Measurements from ENCODE around the gene DUS1L. TPM values are rescaled to one million over a fixed set of nuclear protein-coding genes. Genes with fewer than 3 reads are reported as not detected.

Gene DUS1L
- total RNA-seq, 1 donor from 2014 or later, result 35.7 TPM

GRCh38 chr17:82055023-82055964 is 10.3 kb downstream of the DUS1L start:
- DNase-seq, result no peak

GRCh38 chr17:82054351-82055022 is 11.1 kb downstream of the DUS1L start:
- no peak for DNase-seq

GRCh38 chr17:82053556-82054263 is 11.9 kb downstream of the DUS1L start:
- no peak for DNase-seq

GRCh38 chr17:82053130-82053529 is 12.5 kb downstream of the DUS1L start:
- no peak for DNase-seq

DNA sequence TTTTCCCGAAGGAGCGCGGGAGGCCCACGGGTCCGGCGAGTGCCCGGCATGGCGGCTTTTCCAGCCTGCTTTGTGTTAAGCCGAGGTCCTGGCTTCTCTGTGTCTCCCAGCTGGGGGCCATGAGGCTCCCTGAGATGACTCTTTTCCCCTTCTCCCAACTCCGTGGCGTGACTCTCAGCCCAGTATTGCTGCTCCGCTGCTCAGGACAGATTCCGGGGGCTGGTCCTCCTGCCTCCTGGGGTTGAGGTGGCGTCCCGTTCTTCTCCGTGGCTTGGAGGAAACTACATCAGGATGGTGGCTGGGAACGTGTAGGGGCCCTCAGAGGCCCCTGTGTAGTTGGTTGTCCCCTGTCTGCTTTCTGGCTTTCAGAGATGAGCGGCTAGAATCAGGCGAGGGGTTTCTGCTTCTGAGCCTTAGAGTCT is 13.0 kb downstream of the DUS1L start:
- DNase-seq, result no peak

DNA sequence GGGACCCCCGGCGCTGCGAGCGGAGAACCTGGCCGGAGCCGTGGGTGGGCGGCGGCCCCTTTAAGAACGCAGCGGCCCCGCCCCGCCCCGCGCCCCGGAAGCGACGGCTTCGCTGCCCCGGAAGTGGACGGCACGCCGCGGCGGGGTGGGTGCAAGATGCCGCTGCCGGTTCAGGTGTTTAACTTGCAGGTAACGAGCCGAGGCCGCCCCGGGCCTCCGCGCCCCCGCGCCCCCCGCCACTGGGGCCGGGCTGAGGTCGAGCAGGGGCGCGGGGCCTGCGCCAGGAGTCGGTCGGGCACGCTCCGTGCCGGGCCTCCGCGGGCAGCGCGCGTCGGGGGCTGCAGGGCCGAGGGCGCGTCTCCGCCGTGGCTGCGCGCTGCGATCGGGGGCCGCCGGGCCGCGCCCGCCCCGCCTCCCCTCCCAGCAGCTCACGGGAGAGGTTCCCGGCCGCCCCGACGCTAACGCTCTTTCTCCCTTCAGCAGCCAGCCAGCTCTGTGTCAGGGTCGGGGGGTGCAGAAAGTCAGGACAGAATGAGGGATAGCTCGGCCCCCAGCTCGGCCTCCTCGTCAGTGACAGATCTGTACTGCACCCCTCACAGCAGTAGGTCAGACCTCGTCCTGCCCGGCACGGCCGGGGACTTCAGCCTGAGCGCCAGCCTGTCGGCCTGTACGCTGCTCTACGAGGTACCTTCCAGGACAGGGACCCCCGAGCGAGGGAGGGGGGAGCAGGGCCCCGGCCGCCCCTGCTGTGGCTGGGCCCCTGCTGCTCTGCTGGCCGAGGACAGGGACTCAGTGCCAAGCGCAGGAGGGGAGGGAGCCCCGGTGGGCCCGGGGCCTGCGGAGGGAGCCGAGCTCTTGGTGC is 13.6 kb downstream of the DUS1L start, which contains the start of the genes GPS1 and RFNG:
GPS1 (plus strand) TSS at position 123 of the 862 bp plus-strand sequence; CDS start at position 157, 34 bp downstream.
RFNG (minus strand) TSS at position 36 of the 862 bp plus-strand sequence. CDS start 45 bp downstream, outside the sequence.
- DNase-seq, result no peak

DNA sequence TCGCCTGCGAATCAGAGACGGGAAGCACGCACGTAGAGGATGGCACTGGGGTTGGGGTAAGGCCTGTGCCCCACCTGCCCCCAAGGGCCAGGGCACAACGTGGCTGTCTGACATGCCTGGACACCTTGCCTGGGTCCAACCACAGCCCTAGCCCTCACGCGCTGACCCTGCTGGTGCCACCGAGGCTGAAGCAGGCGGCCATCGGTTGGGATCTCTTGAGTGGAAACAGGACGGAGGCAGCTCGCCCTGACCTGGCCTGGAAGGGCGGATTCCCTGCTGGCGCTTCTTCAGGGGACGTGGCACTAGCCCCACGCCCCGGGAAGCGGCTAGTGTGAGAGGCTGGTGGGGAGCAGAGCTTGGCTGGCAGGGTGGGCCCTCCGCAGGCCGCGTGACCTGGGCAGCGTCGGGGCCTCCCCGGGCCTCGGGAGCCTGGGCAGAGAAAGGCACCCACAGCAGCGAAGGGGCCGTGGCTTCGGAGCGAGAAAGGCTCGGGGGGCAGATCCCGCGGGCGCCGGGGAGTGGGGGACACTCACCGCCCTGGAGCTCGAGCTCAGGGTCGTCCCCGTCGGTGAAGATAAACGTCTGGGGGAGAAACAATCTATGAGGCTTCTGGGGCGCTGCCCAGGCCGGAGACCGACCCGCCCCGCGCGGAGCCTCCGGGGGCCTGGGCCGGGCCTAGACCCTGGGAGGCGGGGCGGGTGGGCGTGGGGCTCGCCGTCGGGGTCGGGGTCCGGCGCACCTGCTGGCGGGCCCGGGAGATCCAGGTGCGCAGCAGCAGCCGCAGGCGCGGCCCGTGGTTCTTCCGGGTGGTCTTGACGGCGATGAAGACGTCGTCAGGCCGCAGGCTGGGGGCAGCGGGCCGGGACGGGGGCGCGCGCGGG is 14.6 kb downstream of the DUS1L start:
- no peak for DNase-seq

- no peak for DNase-seq
These were observed 15.3 kb downstream of the DUS1L start for GRCh38 chr17:82050152-82050760.

- DNase-seq, result no peak
These were observed 16.1 kb downstream of the DUS1L start for GRCh38 chr17:82049521-82049971.

DNA sequence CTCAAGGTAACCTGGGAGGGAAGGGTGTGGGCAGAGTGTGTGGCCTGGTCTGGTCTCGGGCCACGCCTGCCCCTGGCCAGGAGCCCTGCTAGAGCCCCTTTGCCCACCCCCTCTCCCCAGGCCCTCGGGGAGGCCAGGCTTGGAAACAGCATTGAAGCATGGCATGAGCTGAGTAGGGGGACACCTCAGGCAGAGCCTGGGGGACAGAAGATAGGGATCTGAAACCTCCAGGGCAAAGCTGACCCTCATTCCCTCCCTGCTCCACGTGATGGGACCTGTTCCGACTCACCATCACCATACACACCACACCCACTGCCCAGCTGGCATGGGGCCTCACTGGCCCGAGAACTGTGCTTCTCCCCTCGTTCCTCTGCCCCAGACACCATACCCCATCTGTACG is 16.5 kb downstream of the DUS1L start:
- DNase-seq, result no peak

GRCh38 chr17:82048571-82048971 is 17.0 kb downstream of the DUS1L start:
- DNase-seq, result no peak

DNA sequence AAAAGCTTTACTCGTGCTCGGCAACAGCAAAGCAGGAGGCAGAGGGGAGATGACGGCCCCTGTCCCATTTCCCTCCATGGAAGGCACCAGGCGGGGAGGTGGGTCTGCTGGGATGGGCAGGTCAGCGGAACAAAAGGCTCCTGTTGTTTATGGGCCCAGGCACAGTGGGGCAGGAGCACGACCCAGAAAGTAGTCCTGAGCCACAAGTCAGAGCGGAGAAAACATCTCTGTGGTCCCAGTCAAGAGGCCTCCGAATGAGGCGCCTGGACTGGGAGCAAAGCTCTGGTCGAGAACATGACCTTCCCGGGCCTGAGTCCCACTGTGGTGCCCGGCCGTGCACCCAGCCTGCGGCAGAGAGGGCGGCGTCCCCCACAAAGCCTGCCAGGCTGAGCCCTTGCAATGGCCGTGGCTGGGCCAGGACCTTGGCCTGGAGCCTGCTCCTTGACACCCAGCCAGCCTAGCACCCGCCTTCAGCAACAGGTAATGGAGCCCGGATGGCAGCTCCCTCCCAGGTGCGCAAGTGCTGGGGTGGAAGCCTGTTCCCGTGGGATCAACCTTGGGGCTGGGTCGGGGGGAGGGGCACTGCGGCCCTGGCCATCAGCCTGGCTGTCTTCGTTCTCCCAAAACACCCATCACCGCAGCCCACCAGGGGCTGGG is 17.6 kb downstream of the DUS1L start:
- no peak for DNase-seq

DNA sequence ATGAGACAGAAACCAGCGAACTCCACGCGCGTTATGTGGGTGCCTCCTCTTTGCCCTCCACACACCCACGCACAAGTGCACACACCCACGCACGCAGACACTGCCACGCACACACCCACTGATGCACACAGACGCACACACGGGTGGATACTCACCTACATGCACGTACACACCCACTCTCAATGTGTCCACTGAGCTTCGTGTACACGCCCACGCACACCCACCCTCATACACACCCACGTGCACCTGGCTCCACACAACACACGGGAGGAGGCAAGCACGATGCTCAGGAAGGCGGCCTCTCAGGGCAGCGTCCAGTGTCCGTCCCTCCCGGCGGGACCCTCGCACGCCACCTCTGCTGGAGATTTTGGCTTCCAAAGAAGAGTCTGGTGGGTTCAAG is 18.2 kb downstream of the DUS1L start:
- DNase-seq, result no peak

DNA sequence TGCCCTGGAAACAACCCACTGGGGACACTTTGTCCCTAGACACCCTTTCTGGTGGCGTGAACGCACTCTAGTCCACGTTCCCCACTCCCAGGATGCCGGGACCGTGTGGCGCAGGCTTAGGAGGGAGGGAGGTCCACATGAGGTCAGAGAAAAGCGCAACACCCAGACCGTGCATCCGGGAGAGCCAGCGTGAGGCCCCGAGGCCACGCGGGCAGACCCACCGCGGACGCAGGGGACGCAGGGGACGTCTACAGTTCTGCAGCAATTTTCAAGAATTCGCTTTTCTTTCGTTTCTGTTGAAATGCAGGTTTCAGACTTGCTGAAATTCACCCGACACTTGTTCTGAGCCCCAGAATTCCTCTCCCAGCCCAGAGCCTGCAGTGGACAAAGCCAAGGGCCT is 18.7 kb downstream of the DUS1L start:
- no peak for DNase-seq

- no peak for DNase-seq
These were observed 19.6 kb downstream of the DUS1L start for GRCh38 chr17:82045936-82046484.

- no peak for DNase-seq
These were observed 22.1 kb downstream of the DUS1L start for GRCh38 chr17:82043507-82043906.

GRCh38 chr17:82042649-82043048 is 23.0 kb downstream of the DUS1L start:
- no peak for DNase-seq

DNA sequence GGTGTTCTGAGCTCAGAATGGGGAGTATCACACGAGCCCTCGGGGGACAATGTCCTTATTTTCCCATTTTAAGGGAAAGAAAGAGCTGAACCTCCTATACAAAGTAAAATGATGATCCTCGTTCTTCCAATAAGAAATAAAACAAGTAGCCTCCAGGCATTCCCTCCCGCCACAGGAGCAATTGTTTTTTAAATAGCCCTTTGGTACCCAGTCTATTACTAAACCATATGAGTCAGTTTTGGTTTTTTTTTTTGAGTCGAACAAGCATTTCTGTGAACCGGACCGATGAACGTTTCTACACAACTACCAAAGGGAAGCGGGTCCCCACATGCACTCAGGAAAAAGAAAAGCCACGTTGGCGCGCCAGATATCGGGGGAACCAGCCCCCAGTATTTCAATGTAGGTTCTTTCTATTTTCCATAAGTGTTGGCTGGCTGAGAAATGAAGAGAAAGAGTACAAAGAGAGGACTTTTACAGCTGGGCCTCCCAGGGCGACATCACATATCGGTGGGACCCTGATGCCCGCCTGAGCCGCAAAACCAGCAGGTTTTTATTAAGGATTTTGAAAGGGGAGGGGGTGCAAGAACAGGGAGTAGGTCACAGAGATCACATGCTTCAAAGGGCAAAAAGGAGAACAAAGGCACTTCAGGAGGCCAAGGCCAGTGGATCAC is 24.3 kb downstream of the DUS1L start:
- no peak for DNase-seq

All from skin of body (tissue), 2 donors.